Stimulated activated CD4-positive, alpha-beta T cell treated with anti-CD3 and anti-CD28 coated beads, Interleukin-15, amount 100 ng/mL, for 1 hour (primary cell): ENCODE measurements around the gene TYMP.

Experiments
- DNase-seq, 2 donors: peaks; one replicate each; pipeline ENCODE4 v3.0.0-alpha.2; 2020; ENCODE audit warnings: low read depth in 1 of 2, low spot score in 1 of 2

The TYMP gene, protein sequence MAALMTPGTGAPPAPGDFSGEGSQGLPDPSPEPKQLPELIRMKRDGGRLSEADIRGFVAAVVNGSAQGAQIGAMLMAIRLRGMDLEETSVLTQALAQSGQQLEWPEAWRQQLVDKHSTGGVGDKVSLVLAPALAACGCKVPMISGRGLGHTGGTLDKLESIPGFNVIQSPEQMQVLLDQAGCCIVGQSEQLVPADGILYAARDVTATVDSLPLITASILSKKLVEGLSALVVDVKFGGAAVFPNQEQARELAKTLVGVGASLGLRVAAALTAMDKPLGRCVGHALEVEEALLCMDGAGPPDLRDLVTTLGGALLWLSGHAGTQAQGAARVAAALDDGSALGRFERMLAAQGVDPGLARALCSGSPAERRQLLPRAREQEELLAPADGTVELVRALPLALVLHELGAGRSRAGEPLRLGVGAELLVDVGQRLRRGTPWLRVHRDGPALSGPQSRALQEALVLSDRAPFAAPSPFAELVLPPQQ

DNA sequence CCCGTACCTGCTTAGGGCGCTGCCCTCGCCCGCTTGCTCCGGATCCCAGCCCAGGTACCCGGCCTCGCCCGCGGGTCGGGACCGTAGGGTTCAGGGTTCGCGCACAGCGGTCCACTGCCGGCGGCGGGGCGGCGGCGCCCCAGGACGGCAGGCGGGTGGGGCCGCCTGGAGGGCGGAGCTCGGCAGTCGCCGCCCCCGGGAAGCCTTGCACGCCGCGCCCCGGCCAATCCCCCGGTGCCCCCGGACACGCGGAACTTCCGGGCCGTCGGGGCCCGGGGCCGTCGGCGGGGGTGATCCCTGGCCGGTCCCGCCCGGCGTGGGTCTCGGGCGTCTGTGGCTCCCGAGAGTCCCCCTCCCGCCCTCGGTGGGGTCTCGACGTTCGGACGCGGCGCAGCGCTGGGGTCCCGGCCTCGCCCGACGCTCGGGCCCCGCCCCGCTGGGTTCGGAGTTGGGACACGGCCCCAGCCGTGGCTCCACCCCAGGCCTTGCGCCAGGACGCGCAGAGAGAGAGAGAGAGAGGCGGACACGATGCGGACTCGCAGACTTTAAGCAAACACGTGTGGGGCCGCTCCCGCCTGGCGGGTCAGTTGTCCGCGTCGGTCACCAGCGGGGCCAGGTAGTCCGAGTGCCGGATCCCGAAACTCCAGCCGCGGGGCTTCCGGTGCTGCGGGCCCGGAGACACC lies at the start of gene TYMP:
Gene TYMP (minus strand): TSS at position 116 of the 683 bp plus-strand sequence. CDS start 303 bp downstream, outside the sequence.
- DNase-seq, result peak; percentile 54 to 64

DNA sequence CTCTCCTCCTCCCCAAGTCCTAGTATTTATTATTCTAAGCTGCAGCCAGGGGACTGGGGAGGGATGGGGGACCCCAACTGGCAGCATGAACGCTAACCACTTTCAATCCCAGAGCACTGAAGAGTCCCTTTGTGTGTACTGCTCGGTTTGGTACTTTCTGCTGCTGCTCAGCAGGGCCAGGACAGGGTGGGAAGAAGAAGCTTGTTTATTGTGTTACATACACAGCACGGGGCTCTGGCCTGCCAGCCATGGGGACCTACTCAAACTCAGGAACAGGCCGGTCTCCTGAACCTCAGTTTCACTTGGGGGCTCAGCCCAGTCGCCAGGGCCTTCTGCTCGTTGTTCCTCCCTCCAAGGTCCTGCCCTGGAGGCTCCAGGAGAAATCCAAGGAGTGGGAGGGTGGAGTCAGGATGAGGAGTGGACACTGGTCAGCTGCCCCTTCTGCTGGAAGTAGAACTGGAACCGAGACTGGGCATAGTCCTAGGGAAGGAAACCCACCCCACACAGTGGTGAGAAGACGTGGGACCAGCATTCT lies 49.0 kb upstream of the TYMP start:
- DNase-seq, result no peak

DNA sequence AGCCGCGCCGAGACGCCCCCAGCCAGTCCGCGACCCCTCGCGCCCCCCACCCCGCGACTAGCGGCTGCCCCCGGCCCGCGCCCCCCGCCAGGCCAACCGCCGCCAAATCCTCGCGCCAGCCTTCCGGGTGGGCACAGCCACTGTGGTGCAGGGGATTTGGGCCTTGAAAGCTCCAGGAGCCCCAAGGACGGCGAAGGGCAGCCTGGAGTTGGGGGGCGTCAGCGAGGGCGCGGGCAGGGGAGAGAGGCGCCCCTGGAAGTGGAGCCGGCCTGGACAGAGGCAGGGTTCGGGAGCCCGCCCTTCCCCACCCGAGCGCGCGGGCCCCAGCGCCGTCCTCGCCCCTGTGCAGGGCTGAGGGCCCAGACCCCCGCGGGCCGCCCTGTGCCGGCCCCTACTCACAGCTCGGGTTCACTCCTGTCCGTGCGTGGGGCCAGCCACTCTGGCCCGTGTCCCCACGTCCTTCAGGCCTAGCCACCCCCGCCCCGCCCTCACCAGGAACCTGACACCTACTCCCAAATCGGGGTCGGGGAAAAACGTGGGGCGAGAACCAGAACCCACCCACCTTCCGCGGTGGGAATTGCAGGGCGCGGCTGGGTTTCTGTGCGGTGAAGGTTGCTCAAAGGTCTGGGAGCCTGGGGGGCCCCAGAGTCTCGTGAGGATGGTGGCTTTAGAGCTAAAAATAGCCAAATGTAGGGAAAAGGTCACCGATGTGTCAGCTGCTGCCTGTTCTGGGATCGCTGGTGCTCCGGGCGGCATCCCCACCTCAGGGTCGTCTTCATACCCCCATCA lies 48.4 kb upstream of the TYMP start, which contains the start of gene CPT1B:
Gene CPT1B (minus strand): TSS at position 441 of the 789 bp plus-strand sequence. CDS start 512 bp downstream, outside the sequence.
- no peak for DNase-seq

DNA sequence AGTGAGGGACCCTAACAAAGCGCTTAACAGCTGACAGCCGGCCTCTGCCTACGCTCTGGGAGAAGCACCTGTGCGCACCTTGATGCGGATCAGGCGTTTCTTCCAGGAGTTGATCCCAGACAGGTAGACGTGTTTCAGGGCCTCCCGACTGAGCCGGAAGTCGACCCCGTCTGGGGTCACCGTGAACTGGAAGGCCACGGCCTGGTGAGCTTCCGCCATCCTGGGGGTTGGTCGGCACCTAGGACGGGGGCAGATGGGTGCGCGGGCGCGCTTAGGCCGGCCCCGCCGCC lies 47.8 kb upstream of the TYMP start:
- DNase-seq, result no peak

DNA sequence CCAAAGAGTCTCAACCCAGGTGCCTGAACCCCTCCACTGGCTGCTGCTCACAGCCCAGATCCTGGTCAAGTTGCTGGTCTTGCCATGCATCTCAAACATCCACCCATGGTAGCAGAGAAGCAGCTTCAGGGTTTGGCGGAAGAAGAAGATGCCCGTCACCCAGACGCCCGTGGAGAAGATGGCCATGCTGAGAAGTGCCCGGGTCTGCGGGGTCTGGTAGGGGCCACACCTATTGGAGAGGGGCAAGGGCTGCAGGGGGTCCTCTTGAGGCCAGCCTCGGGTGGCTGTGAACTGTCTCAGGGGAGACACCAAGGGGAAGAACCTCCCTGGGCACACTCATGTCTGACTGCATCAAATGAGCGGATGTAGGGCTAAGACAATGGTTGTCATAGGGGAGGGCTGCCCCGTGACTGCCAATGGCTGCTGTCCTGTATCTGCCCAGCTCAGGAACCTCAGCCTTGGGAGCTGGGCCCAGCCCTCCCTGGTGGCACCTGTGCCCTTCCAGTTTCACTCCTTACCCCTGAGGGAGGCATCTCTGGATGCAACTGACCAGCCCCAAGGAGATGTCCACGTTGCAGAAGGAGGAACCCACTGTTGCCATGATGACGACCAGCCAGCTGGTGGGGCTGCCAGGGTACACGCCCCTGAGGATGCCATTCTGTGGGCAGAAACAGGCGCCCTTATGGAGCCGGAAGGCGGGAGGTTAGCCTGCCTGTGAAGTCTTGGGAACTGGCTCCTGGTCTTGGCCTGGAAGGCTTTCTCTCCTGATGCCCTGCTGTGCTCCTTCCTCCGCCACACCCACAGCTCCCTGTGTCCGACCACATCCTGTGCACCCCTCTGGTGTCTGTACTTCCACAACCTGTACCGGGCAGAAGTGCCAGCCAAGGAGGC lies 47.2 kb upstream of the TYMP start:
- DNase-seq, result no peak

DNA sequence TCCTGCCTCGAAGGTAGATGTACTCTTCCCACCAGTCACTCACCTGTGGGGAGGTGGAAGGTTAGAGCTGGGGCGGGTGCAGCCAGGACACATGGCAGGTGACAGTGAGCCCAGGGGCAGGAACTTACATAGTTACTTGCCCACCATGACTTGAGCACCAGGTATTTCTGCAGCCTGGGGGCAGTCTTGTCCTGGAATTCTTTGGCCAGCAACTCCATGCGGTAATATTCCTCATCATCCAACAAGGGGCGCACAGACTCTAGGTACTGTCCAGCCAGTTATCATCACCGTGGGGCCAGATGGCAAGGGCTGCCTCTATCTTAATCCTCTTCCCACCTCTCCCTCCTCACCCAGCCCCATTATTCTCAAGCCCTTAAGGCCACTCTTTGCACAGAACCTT lies 46.3 kb upstream of the TYMP start:
- DNase-seq, result no peak

DNA sequence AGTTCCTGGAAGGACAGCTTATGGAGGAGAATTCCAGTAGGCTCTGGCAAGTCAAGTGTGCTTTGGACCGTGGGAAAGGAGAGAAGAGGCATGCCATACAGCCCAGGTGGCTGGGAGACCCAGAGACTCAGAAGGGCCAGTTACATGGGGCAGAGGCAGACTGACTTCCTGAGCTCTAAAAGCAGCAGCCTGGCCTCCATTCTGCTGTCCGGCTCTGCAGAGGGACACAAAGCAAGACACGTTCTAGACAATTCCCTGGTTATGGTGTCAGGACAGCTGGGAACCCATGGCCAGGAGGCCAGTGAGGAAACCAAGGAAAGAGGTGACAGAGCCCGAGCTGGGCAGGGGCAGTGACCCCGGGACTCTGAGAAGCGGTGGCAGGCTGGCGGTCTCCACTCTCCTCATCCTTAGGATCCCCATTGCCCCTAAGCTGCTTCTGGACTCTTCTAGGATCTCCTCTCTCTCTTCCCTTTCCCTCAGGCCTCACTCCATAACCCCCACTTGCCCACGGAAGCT lies 45.7 kb upstream of the TYMP start:
- no peak for DNase-seq

DNA sequence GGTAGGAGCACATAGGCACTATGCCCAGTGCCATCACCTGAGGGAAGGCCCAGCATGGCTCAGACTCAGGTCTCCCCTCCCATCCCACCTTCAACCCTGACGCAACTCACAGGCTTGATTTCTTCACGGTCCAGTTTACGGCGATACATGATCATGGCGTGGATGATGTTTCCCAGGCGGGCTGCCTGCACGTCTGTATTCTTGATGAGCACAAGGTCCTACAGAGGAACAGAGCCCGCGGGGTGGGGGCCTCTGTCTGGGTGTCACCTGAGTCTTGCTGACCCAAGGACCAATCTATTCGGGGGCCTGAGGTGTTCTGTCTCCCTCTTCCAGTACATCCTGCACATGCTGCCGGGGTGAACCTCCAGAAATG lies 44.6 kb upstream of the TYMP start:
- DNase-seq, result no peak

DNA sequence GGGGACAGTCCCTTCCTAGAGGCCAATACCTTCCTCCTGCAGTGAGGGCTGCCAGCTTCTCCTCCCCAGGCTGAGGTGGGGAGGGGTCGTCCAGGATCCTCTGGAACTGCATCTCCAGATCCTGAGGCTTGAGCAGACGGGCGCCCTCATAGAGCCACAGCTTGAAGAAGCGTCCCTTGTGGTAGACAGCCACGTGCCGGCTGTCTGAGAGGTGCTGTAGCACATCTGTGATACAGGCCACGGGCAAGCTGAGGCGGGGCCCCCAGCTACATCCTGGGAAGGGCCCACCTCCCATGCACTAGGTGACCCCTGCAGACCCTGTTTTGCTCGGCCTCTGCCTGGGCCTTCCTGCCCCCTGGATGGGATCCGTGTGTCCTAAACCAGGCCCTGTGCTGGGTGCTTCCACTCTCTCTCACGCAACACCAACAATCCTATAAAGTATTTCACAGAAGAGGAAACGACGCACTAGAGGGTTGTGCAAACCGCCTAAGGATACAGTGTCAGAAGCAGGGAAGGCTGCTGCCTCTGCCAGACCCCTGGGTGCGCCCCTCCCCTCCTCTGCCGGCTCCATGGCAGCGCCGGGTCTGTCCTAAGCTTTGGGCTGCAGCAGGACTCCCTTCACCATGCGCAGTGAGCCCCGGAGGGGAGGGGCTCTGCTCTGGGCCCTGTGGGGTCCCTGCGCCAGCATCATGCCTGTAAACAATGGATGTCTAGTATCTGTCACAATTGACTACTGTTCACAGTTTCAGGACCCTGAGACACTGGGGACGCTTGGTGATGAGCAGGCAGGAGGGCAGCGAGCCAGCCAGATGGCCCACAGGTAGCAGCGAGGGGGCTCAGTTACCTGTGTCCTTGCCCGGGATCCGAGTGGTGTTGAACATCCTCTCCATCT lies 43.9 kb upstream of the TYMP start:
- no peak for DNase-seq

DNA sequence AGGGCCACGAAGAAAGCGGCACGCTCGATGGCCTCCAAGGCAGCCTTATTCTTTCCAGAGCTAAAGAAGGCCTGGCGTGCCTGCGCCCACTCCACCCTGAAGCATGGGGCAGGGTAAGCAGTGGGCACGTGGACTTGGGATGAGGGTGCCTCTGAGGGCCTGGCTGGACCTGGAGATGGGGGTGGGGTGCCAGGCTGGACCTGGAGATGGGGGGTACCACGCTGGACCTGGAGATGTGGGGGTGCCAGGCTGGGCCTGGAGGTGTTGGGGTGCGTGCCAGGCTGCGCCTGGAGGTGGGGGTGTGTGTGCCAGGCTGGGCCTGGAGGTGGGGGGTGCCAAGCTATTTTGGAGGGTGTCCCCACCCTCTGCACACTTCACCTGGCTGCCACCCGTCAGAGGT lies 43.2 kb upstream of the TYMP start:
- no peak for DNase-seq

DNA sequence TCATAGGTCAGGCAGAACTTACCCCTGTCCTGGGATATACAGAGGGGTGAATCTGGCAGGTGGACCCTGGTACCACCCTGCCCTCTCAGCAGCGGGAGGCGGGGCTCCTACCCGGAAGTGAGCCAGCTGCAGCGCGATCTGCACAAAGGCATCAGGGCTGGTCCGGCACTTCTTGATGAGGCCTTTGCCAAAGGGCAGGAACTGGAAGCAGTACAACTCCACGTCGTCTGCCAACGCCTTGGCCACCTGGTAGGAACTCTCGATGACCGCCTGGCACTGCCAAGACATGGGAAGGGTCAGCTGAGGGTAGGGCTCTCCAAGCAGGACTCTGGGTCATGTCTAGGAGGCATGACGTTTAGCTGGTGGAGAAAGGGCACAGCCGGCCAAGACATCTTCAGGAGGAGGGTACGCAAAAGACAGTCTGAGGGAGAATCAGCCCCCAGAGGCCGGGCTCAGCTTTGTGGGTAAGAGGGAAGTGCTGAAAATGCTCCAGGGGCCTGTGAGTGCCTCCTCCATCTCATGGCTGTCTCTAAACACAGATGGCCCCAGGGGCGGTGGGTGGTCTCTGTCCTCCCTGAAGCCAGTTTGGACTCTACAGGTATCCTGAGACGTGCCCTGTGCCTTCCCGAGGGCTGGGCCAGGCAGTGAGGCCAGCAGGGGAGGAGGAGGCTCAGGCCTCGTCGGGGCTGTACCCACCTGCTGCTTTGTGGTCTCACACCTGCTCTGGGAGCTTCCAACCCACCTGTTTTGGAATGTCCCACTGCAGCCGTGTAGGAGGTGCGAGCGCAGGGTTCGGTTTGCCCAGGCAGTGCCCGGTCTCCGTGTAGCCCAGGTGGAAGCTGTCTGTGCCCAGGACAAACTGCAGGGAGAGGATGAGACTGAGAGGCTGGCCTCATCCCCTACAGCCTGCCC lies 41.7 kb upstream of the TYMP start:
- no peak for DNase-seq

DNA sequence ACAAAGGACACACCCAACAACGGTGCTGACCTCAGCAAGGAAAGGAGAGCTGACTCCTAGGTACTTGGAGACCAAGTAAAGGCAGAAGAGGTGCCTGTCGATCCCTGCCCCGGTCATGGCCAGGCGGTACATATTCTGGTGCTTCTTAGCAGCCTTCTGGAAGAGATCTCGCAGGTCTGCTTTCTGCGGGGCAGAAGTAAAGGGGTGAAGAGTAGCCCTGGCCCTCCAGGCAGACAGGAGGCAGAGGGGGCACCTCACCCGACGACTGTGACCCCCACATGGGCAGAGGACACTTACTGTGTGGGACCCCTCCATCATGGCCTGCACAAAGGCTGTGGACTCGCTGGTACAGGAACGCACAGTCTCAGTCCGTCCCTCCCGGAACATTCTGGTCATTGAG lies 41.0 kb upstream of the TYMP start:
- no peak for DNase-seq

DNA sequence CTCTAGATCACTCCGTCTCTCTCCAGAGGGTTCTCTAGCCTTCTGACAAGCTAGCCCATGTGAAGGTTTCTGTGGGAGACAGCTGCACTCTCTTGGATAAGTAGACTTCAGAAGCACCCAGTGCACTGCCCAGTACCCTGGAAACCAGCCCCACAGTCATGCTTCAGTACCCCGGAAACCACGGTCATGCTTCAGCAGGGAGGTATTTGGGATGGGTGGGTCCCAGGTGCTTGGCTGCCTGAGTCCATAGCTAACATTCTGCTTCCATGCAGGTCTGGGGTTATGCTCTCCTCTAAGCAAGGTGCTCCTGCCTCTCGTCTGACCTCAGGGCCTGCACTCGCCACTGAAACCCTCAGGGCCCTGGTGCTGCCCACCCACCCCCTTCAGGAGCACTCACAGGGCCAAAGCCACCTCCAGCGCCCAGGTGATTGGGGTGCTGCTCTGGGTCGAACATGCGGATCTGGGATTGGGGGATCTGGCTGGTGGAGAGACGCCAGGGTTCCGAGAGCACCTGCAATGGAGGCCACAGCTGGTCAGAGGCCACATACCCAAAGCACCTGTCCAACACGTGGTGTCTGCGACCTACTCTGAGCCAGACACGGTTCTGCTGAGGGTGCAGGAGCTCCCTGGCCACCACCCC lies 40.2 kb upstream of the TYMP start:
- no peak for DNase-seq

DNA sequence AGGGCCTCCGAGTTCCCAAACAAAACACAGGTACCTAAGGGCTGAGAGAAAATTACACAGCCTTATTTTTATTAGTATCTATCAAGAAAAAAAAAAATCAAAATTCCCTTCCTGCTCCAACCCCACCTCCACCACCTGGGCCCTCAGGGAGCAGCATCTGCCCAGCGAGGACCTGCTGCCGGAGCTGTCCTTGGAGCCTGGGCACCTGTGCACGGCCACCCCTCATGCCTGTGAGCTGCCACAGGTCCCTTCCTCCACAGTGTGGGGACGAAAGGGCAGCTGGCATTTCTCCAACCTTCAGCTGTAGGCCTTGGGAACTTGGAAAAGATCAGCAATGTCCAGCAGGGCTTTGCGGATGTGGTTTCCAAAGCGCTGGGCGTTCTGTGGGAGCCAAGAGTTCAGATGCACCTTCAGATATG lies 39.2 kb upstream of the TYMP start:
- DNase-seq, result no peak

DNA sequence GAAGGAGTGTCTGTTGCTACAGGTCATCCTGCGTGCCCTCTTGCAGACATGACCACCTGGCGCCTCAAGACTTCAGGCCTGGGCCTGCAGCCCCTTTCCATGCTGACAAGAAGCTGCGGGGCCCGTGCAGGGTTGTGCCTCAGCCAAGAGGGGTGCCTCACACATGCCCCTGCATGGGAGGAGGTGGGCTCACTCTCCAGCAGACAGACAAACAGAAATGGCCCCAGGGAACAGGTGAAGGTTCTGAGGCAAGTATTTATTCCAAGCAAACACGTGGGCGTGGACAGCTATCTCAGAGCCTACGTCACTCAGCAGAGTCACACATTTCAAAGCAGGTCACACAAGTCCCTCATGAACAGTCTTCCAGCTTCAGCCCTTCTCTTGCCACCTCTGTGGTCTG lies 38.8 kb upstream of the TYMP start:
- no peak for DNase-seq

DNA sequence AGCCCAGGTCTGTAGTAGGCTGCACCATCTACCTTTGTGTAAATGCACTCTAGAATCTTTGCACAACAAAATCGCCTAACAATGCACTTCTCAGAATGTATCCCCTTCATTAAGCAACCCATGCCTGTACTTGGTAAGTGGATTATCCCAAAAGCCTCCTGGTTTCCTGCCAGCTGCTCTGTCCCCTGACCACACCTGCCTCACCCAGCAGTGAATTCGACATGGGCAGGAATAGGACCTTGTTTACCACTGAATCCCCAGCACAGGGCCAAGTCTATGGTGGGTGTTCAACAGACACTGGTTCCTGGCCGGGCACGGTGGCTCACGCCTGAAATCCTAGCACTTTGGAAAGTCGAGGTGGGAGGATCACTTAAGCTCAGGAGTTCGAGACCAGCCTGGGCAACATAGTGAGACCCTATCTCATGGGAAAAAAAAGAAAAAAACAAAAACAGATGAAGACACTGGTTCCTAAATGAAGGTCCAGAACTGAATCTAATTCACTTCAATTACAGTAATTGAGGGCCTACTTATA lies 38.0 kb upstream of the TYMP start:
- no peak for DNase-seq

DNA sequence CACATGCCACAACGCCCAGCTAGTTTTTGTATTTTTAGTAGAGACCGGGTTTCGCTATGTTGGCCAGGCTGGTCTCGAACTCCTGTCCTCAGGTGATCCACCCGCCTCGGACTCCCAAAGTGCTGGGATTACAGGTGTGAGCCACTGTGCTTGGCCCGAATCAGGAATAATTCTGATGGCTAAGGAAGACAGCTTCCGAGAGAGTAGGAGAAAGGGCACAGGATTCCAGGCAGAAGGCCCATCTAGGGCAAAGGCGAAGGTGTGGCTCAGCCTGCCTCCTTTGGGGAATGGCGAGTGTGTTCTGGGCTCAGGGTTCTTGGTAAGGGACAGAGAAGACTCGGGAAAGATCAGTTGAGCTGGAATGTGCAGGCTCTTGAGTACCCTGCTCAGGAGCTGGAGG lies 34.5 kb upstream of the TYMP start:
- no peak for DNase-seq
